IMR-90 (cell line): ENCODE results near the gene STAMBPL1. TPM values are rescaled to one million over a fixed set of nuclear protein-coding genes. Genes with fewer than 3 reads are reported as not detected.

Experiments used
- ATAC-seq: fragments of 200-7000 bp; cut with Tn5 transposase; 2 replicates; pipeline ENCODE4 v1.9.1; 2020; ENCODE audit warnings: low read depth, mild to moderate bottlenecking, moderate library complexity
- BruUV-seq: library from RNA; stranded (reverse); fragments of 400-500 nt; replicated peaks from 2 replicates; lab custom pipeline; 2021; lab: Mats Ljungman, UMichigan
- CTCF ChIA-PET: fragments of 300-600 bp; formaldehyde crosslinking; extraction: SDS; loops from one replicate; lab custom pipeline; 2021; ENCODE audit warnings: antibody characterized with exemption; lab: Yijun Ruan, JAX
- POLR2A ChIA-PET: fragments of 300-600 bp; sonication (Branson Sonifier 250); formaldehyde crosslinking; loops from one replicate; lab custom pipeline; 2022; ENCODE audit warnings: antibody characterized with exemption; ENCODE audit not compliant: unreplicated experiment; lab: Charles Lee
- DNase-seq: peaks from one replicate; pipeline ENCODE4 v3.0.0; 2013
- H2AFZ ChIP-seq: replicated peaks from 2 replicates; pipeline ENCODE3; 2013; ENCODE audit warnings: low read length, mild to moderate bottlenecking; ENCODE audit not compliant: poor library complexity
- H2AK5ac ChIP-seq: 2 replicates; pipeline ENCODE4 v1.6.1; 2013; ENCODE audit warnings: low read depth, low read length, inconsistent platforms
- H2AK9ac ChIP-seq: replicated peaks from 2 replicates; pipeline ENCODE3; 2013; ENCODE audit warnings: mild to moderate bottlenecking, low read depth, low read length, moderate library complexity; ENCODE audit not compliant: poor library complexity
- H2BK120ac ChIP-seq: 2 replicates; pipeline ENCODE4 v1.6.1; 2013; ENCODE audit warnings: low read depth, low read length, inconsistent platforms
- H2BK15ac ChIP-seq: 3 replicates; pipeline ENCODE4 v1.6.1; 2013; ENCODE audit warnings: low read depth, low read length, inconsistent platforms
- H2BK20ac ChIP-seq: 2 replicates; pipeline ENCODE4 v1.6.1; 2013; ENCODE audit warnings: low read depth, mild to moderate bottlenecking, inconsistent platforms, low read length, moderate library complexity
- H2BK5ac ChIP-seq: 2 replicates; pipeline ENCODE4 v1.6.1; 2013; ENCODE audit warnings: mild to moderate bottlenecking, low read depth, low read length, inconsistent platforms; ENCODE audit not compliant: poor library complexity, severe bottlenecking
- H3K14ac ChIP-seq: replicated peaks from 2 replicates; pipeline ENCODE4 v1.6.1; 2013; ENCODE audit warnings: low read depth, low read length, inconsistent platforms
- H3K18ac ChIP-seq: 2 replicates; pipeline ENCODE4 v1.6.1; 2013; ENCODE audit warnings: low read depth, low read length, control low read depth
- H3K23ac ChIP-seq: 2 replicates; pipeline ENCODE4 v1.6.1; 2013; ENCODE audit warnings: low read depth, low read length, inconsistent platforms
- H3K27ac ChIP-seq: 2 replicates; pipeline ENCODE4 v1.5.1; 2013; ENCODE audit warnings: mild to moderate bottlenecking, control low read depth, low read length; ENCODE audit not compliant: insufficient read depth
- H3K27me3 ChIP-seq: 2 replicates; pipeline ENCODE4 v1.6.1; 2013; ENCODE audit warnings: low read length; ENCODE audit not compliant: control insufficient read depth, insufficient read depth
- H3K36me3 ChIP-seq: 2 replicates; pipeline ENCODE4 v1.6.1; 2013; ENCODE audit warnings: low read length, mixed read lengths; ENCODE audit not compliant: control insufficient read depth, insufficient read depth
- H3K4ac ChIP-seq: 2 replicates; pipeline ENCODE4 v1.6.1; 2013; ENCODE audit warnings: low read depth, low read length, inconsistent platforms
- H3K4me1 ChIP-seq: 2 replicates; pipeline ENCODE4 v1.6.1; 2013; ENCODE audit warnings: low read length, mixed read lengths; ENCODE audit not compliant: control insufficient read depth, insufficient read depth
- H3K4me2 ChIP-seq: 2 replicates; pipeline ENCODE4 v1.6.1; 2013; ENCODE audit warnings: low read depth, mild to moderate bottlenecking, control low read depth, low read length, moderate library complexity
- H3K4me3 ChIP-seq: 2 replicates; pipeline ENCODE4 v1.5.1; 2013; ENCODE audit warnings: low read depth, mild to moderate bottlenecking, control low read depth, low read length, moderate library complexity; ENCODE audit not compliant: insufficient read depth
- H3K56ac ChIP-seq: 2 replicates; pipeline ENCODE4 v1.6.1; 2013; ENCODE audit warnings: low read length, inconsistent platforms; ENCODE audit not compliant: insufficient read depth; ENCODE audit errors: extremely low read depth
- H3K79me1 ChIP-seq, 2 experiments: 2 replicates each; pipeline ENCODE4 v1.6.1; 2013; ENCODE audit warnings: low read length in 2 of 2, inconsistent platforms in 1 of 2, low read depth in 1 of 2
- H3K9ac ChIP-seq: 2 replicates; pipeline ENCODE4 v1.6.1; 2013; ENCODE audit warnings: low read depth, low read length, control low read depth
- H3K9me1 ChIP-seq: 2 replicates; pipeline ENCODE4 v1.6.1; 2013; ENCODE audit warnings: low read length, inconsistent platforms; ENCODE audit not compliant: insufficient read depth
- H3K9me3 ChIP-seq: 2 replicates; pipeline ENCODE4 v1.6.1; 2013; ENCODE audit warnings: low read length; ENCODE audit not compliant: control insufficient read depth, insufficient read depth
- H4K20me1 ChIP-seq: 2 replicates; pipeline ENCODE4 v1.6.1; 2013; ENCODE audit warnings: low read length, inconsistent platforms; ENCODE audit not compliant: insufficient read depth
- H4K5ac ChIP-seq: 2 replicates; pipeline ENCODE4 v1.6.1; 2013; ENCODE audit warnings: mild to moderate bottlenecking, low read depth, low read length, control low read depth
- H4K8ac ChIP-seq, 2 experiments: 2 replicates each; pipeline ENCODE4 v1.6.1; 2013; ENCODE audit warnings: low read depth in 2 of 2, low read length in 2 of 2, control low read depth in 1 of 2, inconsistent platforms in 1 of 2
- H4K91ac ChIP-seq: 2 replicates; pipeline ENCODE4 v1.6.1; 2013; ENCODE audit warnings: low read depth, low read length, inconsistent platforms; ENCODE audit not compliant: insufficient read depth
- BHLHE40 ChIP-seq: fragments of 150-350 bp; IDR thresholded peaks from 2 replicates; pipeline ENCODE4 v1.6.1; 2016; ENCODE audit warnings: mild to moderate bottlenecking, low read depth, low read length
- CEBPB ChIP-seq: IDR thresholded peaks from 2 replicates; pipeline ENCODE4 v1.6.1; 2012; ENCODE audit warnings: low read depth, low read length, improper control_type of control experiment
- CHD1 ChIP-seq: IDR thresholded peaks from 2 replicates; pipeline ENCODE4 v1.6.1; 2012; ENCODE audit warnings: low read depth, low read length, improper control_type of control experiment
- FOS ChIP-seq: fragments of 150-350 bp; IDR thresholded peaks from 2 replicates; pipeline ENCODE4 v1.6.1; 2016; ENCODE audit warnings: low read depth, low read length
- MAFK ChIP-seq: IDR thresholded peaks from 2 replicates; pipeline ENCODE4 v1.6.1; 2012; ENCODE audit warnings: low read depth, low read length, improper control_type of control experiment
- MAZ ChIP-seq: IDR thresholded peaks from 2 replicates; pipeline ENCODE4 v1.6.1; 2012; ENCODE audit warnings: low read depth, mild to moderate bottlenecking, low read length, improper control_type of control experiment, moderate library complexity, borderline replicate concordance
- MXI1 ChIP-seq: IDR thresholded peaks from 2 replicates; pipeline ENCODE4 v1.6.1; 2012; ENCODE audit warnings: low read depth, mild to moderate bottlenecking, low read length, moderate library complexity, borderline replicate concordance
- NFE2L2 ChIP-seq: fragments of 150-350 bp; IDR thresholded peaks from 2 replicates; pipeline ENCODE4 v1.6.1; 2016; ENCODE audit warnings: low read depth, mild to moderate bottlenecking, low read length
- RAD21 ChIP-seq: IDR thresholded peaks from 2 replicates; pipeline ENCODE4 v1.6.1; 2012; ENCODE audit warnings: low read length, improper control_type of control experiment
- RCOR1 ChIP-seq: IDR thresholded peaks from 2 replicates; pipeline ENCODE4 v1.6.1; 2012; ENCODE audit warnings: mild to moderate bottlenecking, low read length, improper control_type of control experiment; ENCODE audit not compliant: insufficient replicate concordance
- RFX5 ChIP-seq: IDR thresholded peaks from 2 replicates; pipeline ENCODE4 v1.8.0; 2012; ENCODE audit warnings: low read depth, mild to moderate bottlenecking, low read length, moderate library complexity
- SMC3 ChIP-seq: fragments of 150-350 bp; IDR thresholded peaks from 2 replicates; pipeline ENCODE4 v1.6.1; 2016; ENCODE audit warnings: low read depth, mild to moderate bottlenecking, antibody characterized with exemption, low read length, moderate library complexity
- USF2 ChIP-seq: fragments of 150-350 bp; IDR thresholded peaks from 2 replicates; pipeline ENCODE4 v1.6.1; 2017; ENCODE audit warnings: mild to moderate bottlenecking, antibody characterized with exemption, low read length, low read depth
- WGBS, 2 experiments: methylation state at CpG; one replicate each; pipeline versions ENCODE4 v1.1.5 to v1.1.7; 2013; ENCODE audit warnings: missing lambda C conversion rate in 2 of 2; ENCODE audit not compliant: insufficient read length in 1 of 2; ENCODE audit errors: extremely low coverage in 2 of 2; 5-methylcytosine and 5-hydroxymethylcytosine counted together
- dilution Hi-C: fragments of 300-500 bp; cut with HindIII; formaldehyde crosslinking; loops from one replicate; pipeline ENCODE4 v1.14.3; 2018; ENCODE audit warnings: low sequenced_read_pairs; ENCODE audit not compliant: unreplicated experiment
- in situ Hi-C: fragments of 300-500 bp; cut with MboI; formaldehyde crosslinking; loops from 3 replicates; pipeline ENCODE4 v1.14.3; 2019; ENCODE audit warnings: low sequenced_read_pairs, inconsistent platforms, mixed read lengths
- intact Hi-C: fragments of 100-400 bp; cut with micrococcal nuclease; formaldehyde crosslinking; loops from 2 replicates; pipeline ENCODE4 v1.10.0; 2022
- polyA plus RNA-seq, 3 experiments: library from polyadenylated mRNA; depleted of rRNA; stranded (reverse); fragments of >200 nt; gene quantifications; 2 replicates each; pipeline ENCODE4 v1.2.3, GENCODE V29; 2012; ENCODE audit warnings: low replicate concordance in 1 of 3
- total RNA-seq: library from RNA; depleted of rRNA; stranded (reverse); fragments of >200 nt; gene quantifications from 2 replicates; pipeline ENCODE4 v1.2.3, GENCODE V29; 2012
- TF ChIP-seq, protein P1 (sequence below): fragments of 150-350 bp; IDR thresholded peaks from 2 replicates; pipeline ENCODE4 v1.6.1; 2016; ENCODE audit warnings: low read depth, mild to moderate bottlenecking, low read length, moderate library complexity, borderline replicate concordance
- TF ChIP-seq, protein P2 (sequence below): conservative IDR thresholded peaks from 2 replicates; pipeline ENCODE4 v1.5.1; 2012; ENCODE audit warnings: mild to moderate bottlenecking, low read depth, low read length, improper control_type of control experiment

The STAMBPL1 gene
- total and polyA plus RNA-seq, 2 of the 4 experiments (the other 2 are of a cell fraction) = 26.8 to 28.1 TPM

- H3K9ac ChIP-seq = peak within 1 kb of the TSS; percentile 98
- intact Hi-C loops = no loop called here
- BruUV-seq = no TSS peak
- TF ChIP-seq CEBPB (no peak), MXI1 (0 out of 2 replicates have a peak, but pooled peaks have one; percentile 48), NFE2L2 (no peak), FOS (no peak), BHLHE40 (no peak), RAD21 (no peak), MAFK (no peak), RFX5 (no peak), CHD1 (no peak), RCOR1 (no peak), SMC3 (no peak), MAZ (peak; percentile 24; the same call in 1 of the 2 replicates), USF2 (no peak)
- TF ChIP-seq, protein P1, sequence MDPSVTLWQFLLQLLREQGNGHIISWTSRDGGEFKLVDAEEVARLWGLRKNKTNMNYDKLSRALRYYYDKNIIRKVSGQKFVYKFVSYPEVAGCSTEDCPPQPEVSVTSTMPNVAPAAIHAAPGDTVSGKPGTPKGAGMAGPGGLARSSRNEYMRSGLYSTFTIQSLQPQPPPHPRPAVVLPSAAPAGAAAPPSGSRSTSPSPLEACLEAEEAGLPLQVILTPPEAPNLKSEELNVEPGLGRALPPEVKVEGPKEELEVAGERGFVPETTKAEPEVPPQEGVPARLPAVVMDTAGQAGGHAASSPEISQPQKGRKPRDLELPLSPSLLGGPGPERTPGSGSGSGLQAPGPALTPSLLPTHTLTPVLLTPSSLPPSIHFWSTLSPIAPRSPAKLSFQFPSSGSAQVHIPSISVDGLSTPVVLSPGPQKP = no peak
- TF ChIP-seq, protein P2, sequence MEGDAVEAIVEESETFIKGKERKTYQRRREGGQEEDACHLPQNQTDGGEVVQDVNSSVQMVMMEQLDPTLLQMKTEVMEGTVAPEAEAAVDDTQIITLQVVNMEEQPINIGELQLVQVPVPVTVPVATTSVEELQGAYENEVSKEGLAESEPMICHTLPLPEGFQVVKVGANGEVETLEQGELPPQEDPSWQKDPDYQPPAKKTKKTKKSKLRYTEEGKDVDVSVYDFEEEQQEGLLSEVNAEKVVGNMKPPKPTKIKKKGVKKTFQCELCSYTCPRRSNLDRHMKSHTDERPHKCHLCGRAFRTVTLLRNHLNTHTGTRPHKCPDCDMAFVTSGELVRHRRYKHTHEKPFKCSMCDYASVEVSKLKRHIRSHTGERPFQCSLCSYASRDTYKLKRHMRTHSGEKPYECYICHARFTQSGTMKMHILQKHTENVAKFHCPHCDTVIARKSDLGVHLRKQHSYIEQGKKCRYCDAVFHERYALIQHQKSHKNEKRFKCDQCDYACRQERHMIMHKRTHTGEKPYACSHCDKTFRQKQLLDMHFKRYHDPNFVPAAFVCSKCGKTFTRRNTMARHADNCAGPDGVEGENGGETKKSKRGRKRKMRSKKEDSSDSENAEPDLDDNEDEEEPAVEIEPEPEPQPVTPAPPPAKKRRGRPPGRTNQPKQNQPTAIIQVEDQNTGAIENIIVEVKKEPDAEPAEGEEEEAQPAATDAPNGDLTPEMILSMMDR = no peak
These were observed 72.6 kb downstream of the STAMBPL1 start, which contains the start of gene ACTA2 for GRCh38 chr10:88952647-88953111. ACTA2 (minus strand) TSS chr10:88952773; CDS start chr10:88948930, 3,843 bp downstream.

More at GRCh38 chr10:88952647-88953111, 72.6 kb downstream of the STAMBPL1 start, which contains the start of gene ACTA2:
- peak; percentile 67 for ATAC-seq
- Histone ChIP-seq H3K56ac (peak within 1 kb of the TSS; percentile 89), H2BK120ac (peak within 1 kb of the TSS; percentile 64), H4K5ac (peak within 1 kb of the TSS; percentile 60), H3K9me3 (no peaks in the 10 kb centered on the region), H3K4me3 (peak within 1 kb of the TSS; percentile 36), H3K4me1 (peaks cover 15% of the 10 kb centered on the region), H2AFZ (peak within 1 kb of the TSS; percentile 80), H4K91ac (peak within 1 kb of the TSS; percentile 82), H4K20me1 (peaks cover 24% of the 10 kb centered on the region), H3K18ac (peak within 1 kb of the TSS; percentile 31), H3K79me1 (peaks cover 0 to 30% of the 10 kb centered on the region in 2 experiments; a peak in 3 of 4 replicates), H3K27me3 (no peaks in the 10 kb centered on the region), H2AK9ac (peak within 1 kb of the TSS; percentile 62), H3K36me3 (peaks cover 3% of the 10 kb centered on the region; the same call in 1 of the 2 replicates), H3K9me1 (0 out of 2 replicates have a peak, but pooled peaks cover 8% of the 10 kb centered on the region), H2AK5ac (peak within 1 kb of the TSS; percentile 65), H3K14ac (peak within 1 kb of the TSS; percentile 95), H2BK20ac (peak within 1 kb of the TSS; percentile 78), H2BK5ac (peak within 1 kb of the TSS; percentile 86), H3K4ac (peak within 1 kb of the TSS; percentile 93), H4K8ac (peak within 1 kb of the TSS; percentile 7 to 67; a peak in 3 of 4 replicates), H3K4me2 (peak within 1 kb of the TSS; percentile 70), H3K27ac (peak within 1 kb of the TSS; percentile 67), H2BK15ac (peak within 1 kb of the TSS; percentile 23; the same call in 2 of the 3 replicates), H3K23ac (peak within 1 kb of the TSS; percentile 80)
- peak; percentile 84 for DNase-seq
- POLR2A ChIA-PET = interaction anchor here (0.7 to 1.2 kb wide), 2 partner anchors 20 to 29 kb away, joined by 3 read pairs; no protein-coding TSS in a partner anchor
- CTCF ChIA-PET = no interaction called here
- dilution Hi-C loops = no loop called here
- in situ Hi-C loops = no loop called here
- 6% methylated on average over 6 of the region's 8 CpGs; no CpG with 5 or more reads in 1 of the 2 experiments for WGBS, 2 experiments
